ENCODE measurements around the gene SMG6. TPM values are rescaled to one million over a fixed set of nuclear protein-coding genes. Genes with fewer than 3 reads are reported as not detected.

Gene SMG6
- total and polyA plus RNA-seq, 2 donors (not counting 3 experiments of a cell fraction or from before 2014, with no cell fraction given) = 40.1 to 42.2 TPM

DNA sequence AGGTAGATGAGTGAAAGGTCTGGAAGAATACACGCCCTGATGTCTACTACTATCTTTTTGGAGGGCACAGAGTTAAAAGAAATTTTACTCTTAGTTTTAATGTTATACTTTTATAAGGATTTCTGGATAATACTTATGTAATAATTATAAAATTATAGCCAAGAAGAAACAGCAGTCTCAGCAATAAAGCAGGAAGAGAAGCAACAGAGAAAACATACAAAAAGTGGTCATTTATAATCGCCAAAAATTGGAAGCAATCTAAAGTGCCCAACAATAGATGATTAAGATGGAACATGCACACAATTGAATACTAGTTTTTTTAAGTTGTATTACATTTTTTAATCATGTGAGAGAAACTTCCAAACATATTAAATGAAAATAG is 64.4 kb downstream of the SMG6 start:
- H3K9me1 ChIP-seq (replicated peaks; ENCODE audit: control insufficient read depth, extremely low read depth, insufficient read depth, low read length) = no peaks in the 10 kb centered on the region
- no TSS peak for BruUV-seq (replicated peaks)
- dilution Hi-C loops (cut with MboI; ENCODE audit: extremely low pct_ligation_motif_present, low sequenced_read_pairs) = no loop called here
- no peak overlapping the region for H2AFZ ChIP-seq (ENCODE audit: low read depth, low read length)
- H3K4me3 ChIP-seq (replicated peaks in 1 of 3; ENCODE audit: insufficient read depth in 1 of 3, low read depth in 1 of 3, low read length in 3 of 3) = no peak overlapping the region
- H3K4me1 ChIP-seq (ENCODE audit: control insufficient read depth, extremely low read depth, insufficient read depth, low read length) = peaks cover 33% of the 10 kb centered on the region
- no peaks in the 10 kb centered on the region for H4K20me1 ChIP-seq (replicated peaks; ENCODE audit: control insufficient read depth, extremely low read depth, insufficient read depth, low read length)
- FAIRE-seq (no peak), DNase-seq (ENCODE audit: low read depth, low spot score) (peak; percentile 12)
- H3K36me3 ChIP-seq (ENCODE audit: control insufficient read depth in 2 of 2, extremely low read depth in 1 of 2, insufficient read depth in 2 of 2, low read length in 2 of 2) = no peaks in the 10 kb centered on the region
- ChIA-PET CTCF (interaction anchor here (1.1 to 2.8 kb wide), 11 partner anchors 7 to 186 kb away, joined by 3 to 21 read pairs (median 5); partner anchors contain the start of gene HIC1), POLR2A (no interaction called here)
- H3K4me2 ChIP-seq (ENCODE audit: insufficient read depth, low read length) = no peak overlapping the region
- H3K79me2 ChIP-seq (ENCODE audit: control insufficient read depth, insufficient read depth, low read length) = no peaks in the 10 kb centered on the region
- H3K27ac ChIP-seq (ENCODE audit: insufficient read depth, low read depth, low read length) = peak overlapping the region; percentile 53
- H3K9me3 ChIP-seq (replicated peaks; ENCODE audit: control insufficient read depth, insufficient read depth, low read length) = no peaks in the 10 kb centered on the region
- intact Hi-C loops (cut with micrococcal nuclease) = no loop called here
- TF ChIP-seq MAX (IDR thresholded peaks at IDR 0.05; ENCODE audit: insufficient read depth, insufficient read length) = no peak
- no peak for TF ChIP-seq MYC (IDR thresholded peaks at IDR 0.05; ENCODE audit: low read depth, low read length)
- TF ChIP-seq POLR2AphosphoS5 (IDR thresholded peaks at IDR 0.05; ENCODE audit: insufficient read depth, low read depth, low read length) = no peak
- H3K27me3 ChIP-seq (ENCODE audit: control insufficient read depth in 2 of 2, insufficient read depth in 2 of 2, low read length in 2 of 2) = no peaks in the 10 kb centered on the region
- H3K9ac ChIP-seq (replicated peaks; ENCODE audit: extremely low read depth, insufficient read depth, low read length) = no peak overlapping the region

GRCh38 chr17:2238432-2239169 is 65.0 kb downstream of the SMG6 start:
- CTCF ChIA-PET = interaction anchor here (1.0 to 2.8 kb wide), 6 partner anchors 15 to 183 kb away, joined by 3 to 18 read pairs (median 4); partner anchors contain the start of gene HIC1
- POLR2A ChIA-PET = no interaction called here
- dilution Hi-C loops (cut with MboI; ENCODE audit: extremely low pct_ligation_motif_present, low sequenced_read_pairs) = no loop called here
- H3K4me1 ChIP-seq (ENCODE audit: control insufficient read depth, extremely low read depth, insufficient read depth, low read length) = peaks cover 30% of the 10 kb centered on the region
- no peaks in the 10 kb centered on the region for H4K20me1 ChIP-seq (replicated peaks; ENCODE audit: control insufficient read depth, extremely low read depth, insufficient read depth, low read length)
- BruUV-seq (replicated peaks) = no TSS peak
- no peaks in the 10 kb centered on the region for H3K27me3 ChIP-seq (ENCODE audit: control insufficient read depth in 2 of 2, insufficient read depth in 2 of 2, low read length in 2 of 2)
- peak overlapping the region; percentile 53 for H3K27ac ChIP-seq (ENCODE audit: insufficient read depth, low read depth, low read length)
- H3K9me3 ChIP-seq (replicated peaks; ENCODE audit: control insufficient read depth, insufficient read depth, low read length) = no peaks in the 10 kb centered on the region
- intact Hi-C loops (cut with micrococcal nuclease) = no loop called here
- H3K4me3 ChIP-seq (replicated peaks in 1 of 3; ENCODE audit: insufficient read depth in 1 of 3, low read depth in 1 of 3, low read length in 3 of 3) = no peak overlapping the region
- FAIRE-seq (peak; percentile 71), DNase-seq (ENCODE audit: low read depth, low spot score) (peak; percentile 52)
- TF ChIP-seq CTCF (IDR thresholded peaks at IDR 0.05; ENCODE audit: extremely low read depth in 1 of 2, insufficient read depth in 1 of 2, low read depth in 1 of 2, low read length in 2 of 2) (no peak), MAX (IDR thresholded peaks at IDR 0.05; ENCODE audit: insufficient read depth, insufficient read length) (peak; percentile 61), POLR2AphosphoS5 (IDR thresholded peaks at IDR 0.05; ENCODE audit: insufficient read depth, low read depth, low read length) (no peak)
- H2AFZ ChIP-seq (ENCODE audit: low read depth, low read length) = peak overlapping the region; percentile 67
- no peaks in the 10 kb centered on the region for H3K36me3 ChIP-seq (ENCODE audit: control insufficient read depth in 2 of 2, extremely low read depth in 1 of 2, insufficient read depth in 2 of 2, low read length in 2 of 2)
- no peaks in the 10 kb centered on the region for H3K9me1 ChIP-seq (replicated peaks; ENCODE audit: control insufficient read depth, extremely low read depth, insufficient read depth, low read length)
- H3K4me2 ChIP-seq (ENCODE audit: insufficient read depth, low read length) = peak overlapping the region; percentile 49
- no peaks in the 10 kb centered on the region for H3K79me2 ChIP-seq (ENCODE audit: control insufficient read depth, insufficient read depth, low read length)
- H3K9ac ChIP-seq (replicated peaks; ENCODE audit: extremely low read depth, insufficient read depth, low read length) = peak overlapping the region; percentile 42
